CD4-positive, alpha-beta T cell treated with Interleukin-17A for 1 hour (primary cell): Measurements from ENCODE around the gene MRPL14.

Experiments
- DNase-seq: peaks from one replicate; pipeline ENCODE4 v3.0.0-alpha.2; 2020

MRPL14 gene

GRCh38 chr6:44078219-44078826 is 48.9 kb downstream of the MRPL14 start:
- DNase-seq = no peak

- no peak for DNase-seq
These were observed 49.9 kb downstream of the MRPL14 start for GRCh38 chr6:44077214-44077946.

- DNase-seq = no peak
These were observed 50.7 kb downstream of the MRPL14 start for GRCh38 chr6:44076356-44077213.

GRCh38 chr6:44075647-44076355 is 51.5 kb downstream of the MRPL14 start:
- no peak for DNase-seq

- no peak for DNase-seq
These were observed 52.2 kb downstream of the MRPL14 start for GRCh38 chr6:44074813-44075646.

GRCh38 chr6:44074439-44074812 is 52.8 kb downstream of the MRPL14 start:
- peak; percentile 71 for DNase-seq

GRCh38 chr6:44073612-44074438 is 53.4 kb downstream of the MRPL14 start:
- DNase-seq = no peak

GRCh38 chr6:44072959-44073611 is 54.2 kb downstream of the MRPL14 start:
- peak; percentile 77 for DNase-seq

- no peak for DNase-seq
These were observed 54.7 kb downstream of the MRPL14 start for GRCh38 chr6:44072452-44072958.

GRCh38 chr6:44071670-44072451 is 55.4 kb downstream of the MRPL14 start:
- no peak for DNase-seq

- DNase-seq = no peak
These were observed 58.5 kb downstream of the MRPL14 start for GRCh38 chr6:44068607-44069296.

- no peak for DNase-seq
These were observed 59.8 kb downstream of the MRPL14 start for GRCh38 chr6:44067173-44068139.

GRCh38 chr6:44066394-44067172 is 60.7 kb downstream of the MRPL14 start:
- no peak for DNase-seq

GRCh38 chr6:44065443-44066140 is 61.7 kb downstream of the MRPL14 start:
- DNase-seq = no peak

GRCh38 chr6:44064948-44065272 is 62.3 kb downstream of the MRPL14 start:
- no peak for DNase-seq
